ENCODE results near the gene SH3RF3. TPM values are rescaled to one million over a fixed set of nuclear protein-coding genes. Genes with fewer than 3 reads are reported as not detected.

SH3RF3 gene
- total and polyA plus RNA-seq, 8 donors: 7.0 to 11.1 (median 8.3) TPM

DNA sequence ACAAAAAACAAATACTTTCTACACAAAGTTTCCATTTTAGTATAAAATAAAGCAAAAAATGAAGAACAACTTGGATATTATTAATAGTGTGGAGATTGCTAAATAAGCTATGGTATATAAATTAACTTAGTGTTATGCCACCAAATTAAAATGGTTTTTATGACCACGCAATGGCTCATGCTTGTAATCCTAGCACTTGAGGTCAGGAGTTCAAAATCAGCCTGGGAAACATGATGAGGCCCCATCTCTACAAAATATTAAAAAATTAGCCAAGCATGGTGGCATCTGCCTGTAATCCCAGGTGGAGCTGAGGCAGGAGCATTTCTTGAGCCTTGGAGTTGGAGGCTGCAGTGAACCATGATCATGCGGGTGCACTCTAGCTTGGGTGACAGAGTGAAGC is 108.8 kb downstream of the SH3RF3 start:
- TF ChIP-seq, protein P1, sequence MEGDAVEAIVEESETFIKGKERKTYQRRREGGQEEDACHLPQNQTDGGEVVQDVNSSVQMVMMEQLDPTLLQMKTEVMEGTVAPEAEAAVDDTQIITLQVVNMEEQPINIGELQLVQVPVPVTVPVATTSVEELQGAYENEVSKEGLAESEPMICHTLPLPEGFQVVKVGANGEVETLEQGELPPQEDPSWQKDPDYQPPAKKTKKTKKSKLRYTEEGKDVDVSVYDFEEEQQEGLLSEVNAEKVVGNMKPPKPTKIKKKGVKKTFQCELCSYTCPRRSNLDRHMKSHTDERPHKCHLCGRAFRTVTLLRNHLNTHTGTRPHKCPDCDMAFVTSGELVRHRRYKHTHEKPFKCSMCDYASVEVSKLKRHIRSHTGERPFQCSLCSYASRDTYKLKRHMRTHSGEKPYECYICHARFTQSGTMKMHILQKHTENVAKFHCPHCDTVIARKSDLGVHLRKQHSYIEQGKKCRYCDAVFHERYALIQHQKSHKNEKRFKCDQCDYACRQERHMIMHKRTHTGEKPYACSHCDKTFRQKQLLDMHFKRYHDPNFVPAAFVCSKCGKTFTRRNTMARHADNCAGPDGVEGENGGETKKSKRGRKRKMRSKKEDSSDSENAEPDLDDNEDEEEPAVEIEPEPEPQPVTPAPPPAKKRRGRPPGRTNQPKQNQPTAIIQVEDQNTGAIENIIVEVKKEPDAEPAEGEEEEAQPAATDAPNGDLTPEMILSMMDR (IDR thresholded peaks at IDR 0.05): no peak
- DNase-seq (no peak), ATAC-seq (no peak)
- H3K27ac ChIP-seq: peak overlapping the region in 1 of 2 donors; percentile 64
- H3K9me3 ChIP-seq: no peaks in the 10 kb centered on the region
- no peaks in the 10 kb centered on the region for H3K27me3 ChIP-seq
- H3K4me1 ChIP-seq: peaks cover 10 to 61% of the 10 kb centered on the region in 2 donors
- no peak overlapping the region for H3K4me3 ChIP-seq
- H3K36me3 ChIP-seq: no peaks in the 10 kb centered on the region
- intact Hi-C loops (cut with DNase I): loop anchor here in 1 of 2 donors (10.0 kb wide), 1 partner anchor 63 kb away; no protein-coding TSS in a partner anchor

DNA sequence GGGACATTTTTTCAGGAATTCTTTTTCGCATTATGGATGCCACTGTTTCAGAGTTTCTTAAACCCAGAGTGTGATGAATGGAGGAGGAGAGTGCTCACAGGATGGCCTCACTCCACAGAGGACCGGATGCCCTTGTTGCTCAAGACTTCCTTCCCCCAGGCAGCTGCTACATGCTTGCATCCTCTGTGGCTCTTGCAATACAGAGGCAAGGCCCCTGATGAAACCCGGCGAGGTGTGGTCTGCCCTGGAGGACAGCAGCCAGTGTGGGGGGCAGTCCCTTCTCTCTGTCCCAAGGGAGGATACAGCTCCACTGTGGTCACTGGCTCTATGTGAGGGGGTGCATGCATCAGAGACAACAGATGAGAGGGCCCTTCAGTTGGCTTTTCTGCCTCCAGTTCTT is 109.6 kb downstream of the SH3RF3 start:
- DNase-seq (peak in 3 of 4 donors; percentile 73 to 91 (median 85)), ATAC-seq (peak; percentile 70)
- intact Hi-C loops (cut with DNase I): loop anchor here in 1 of 2 donors (10.0 kb wide), 1 partner anchor 64 kb away; no protein-coding TSS in a partner anchor
- Histone ChIP-seq H3K4me1 (peaks cover 16 to 69% of the 10 kb centered on the region in 2 donors), H3K27me3 (no peaks in the 10 kb centered on the region), H3K27ac (peak overlapping the region; percentile 33 to 78), H3K36me3 (no peaks in the 10 kb centered on the region), H3K9me3 (no peaks in the 10 kb centered on the region), H3K4me3 (no peak overlapping the region)
- TF ChIP-seq, protein P1 (IDR thresholded peaks at IDR 0.05): no peak

GRCh38 chr2:109239720-109240119 is 110.7 kb downstream of the SH3RF3 start:
- Histone ChIP-seq H3K4me3 (no peak overlapping the region), H3K9me3 (no peaks in the 10 kb centered on the region), H3K27ac (peak overlapping the region in 1 of 2 donors; percentile 78), H3K27me3 (no peaks in the 10 kb centered on the region), H3K36me3 (no peaks in the 10 kb centered on the region), H3K4me1 (peaks cover 16 to 79% of the 10 kb centered on the region in 2 donors)
- DNase-seq: no peak
- TF ChIP-seq, protein P1 (IDR thresholded peaks at IDR 0.05): no peak
- ATAC-seq: no peak
- intact Hi-C loops (cut with DNase I): loop anchor here in 1 of 2 donors (10.0 kb wide), 1 partner anchor 65 kb away; no protein-coding TSS in a partner anchor

DNA sequence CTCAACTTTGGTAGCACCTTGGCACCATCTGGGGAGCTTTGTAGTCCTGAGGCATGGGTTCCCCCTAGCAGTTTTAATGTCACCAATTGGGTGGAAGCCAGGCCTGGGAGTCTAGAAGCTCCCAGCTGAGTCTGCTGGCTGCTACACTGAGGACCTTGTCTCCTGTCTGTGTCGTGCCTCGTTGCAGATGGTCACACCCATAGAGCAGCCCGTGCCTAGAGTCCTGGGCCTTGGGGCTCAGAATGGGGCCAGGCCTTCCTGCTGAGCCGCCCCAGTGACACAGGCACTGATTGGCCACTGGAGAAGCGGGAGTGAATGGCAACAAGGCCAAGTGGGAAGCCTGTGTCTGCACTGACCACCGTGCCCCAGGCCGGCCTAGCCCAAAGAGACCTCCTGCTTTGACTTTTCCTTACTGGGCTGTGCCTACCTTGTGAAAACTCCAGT is 113.2 kb downstream of the SH3RF3 start:
- TF ChIP-seq, protein P1 (IDR thresholded peaks at IDR 0.05): no peak
- DNase-seq (no peak), ATAC-seq (peak; percentile 3)
- intact Hi-C loops (cut with DNase I): no loop called here
- peak overlapping the region; percentile 82 to 87 for H3K27ac ChIP-seq
- no peaks in the 10 kb centered on the region for H3K9me3 ChIP-seq
- H3K4me3 ChIP-seq: no peak overlapping the region
- no peaks in the 10 kb centered on the region for H3K27me3 ChIP-seq
- peaks cover 16 to 79% of the 10 kb centered on the region in 2 donors for H3K4me1 ChIP-seq
- H3K36me3 ChIP-seq: no peaks in the 10 kb centered on the region

DNA sequence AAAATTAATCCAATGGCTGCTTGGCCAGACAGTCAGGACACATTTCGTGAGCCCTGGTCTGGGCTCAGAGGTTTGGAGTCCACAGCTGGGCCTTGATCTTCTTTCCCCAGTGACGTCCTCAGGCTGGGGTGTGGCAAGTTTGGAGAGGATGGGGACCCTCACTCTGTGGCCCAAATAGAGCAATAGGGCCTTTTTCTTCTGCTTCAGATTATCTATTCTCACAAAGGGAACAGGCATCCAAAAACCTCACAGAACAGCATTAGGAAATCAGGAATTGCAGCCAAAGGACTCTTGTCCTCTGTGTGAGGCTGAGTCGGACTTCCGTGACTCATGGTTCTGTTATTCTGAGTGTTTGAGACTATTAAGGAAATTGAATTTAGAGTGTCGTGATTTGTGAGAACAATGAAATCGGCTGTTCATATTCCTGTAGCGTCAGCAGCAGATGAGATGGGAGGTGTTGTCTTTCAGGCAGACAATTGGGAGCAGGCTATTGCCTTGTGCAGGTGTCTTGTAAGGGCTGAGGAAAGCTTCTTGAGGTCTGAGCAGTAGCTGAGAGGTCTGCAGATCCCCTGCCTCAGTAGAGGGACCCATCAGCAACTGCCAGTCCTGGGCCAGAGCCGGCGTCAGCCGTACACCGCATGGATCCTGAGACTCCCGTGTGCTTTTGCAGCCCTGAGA is 113.8 kb downstream of the SH3RF3 start:
- H3K9me3 ChIP-seq: no peaks in the 10 kb centered on the region
- intact Hi-C loops (cut with DNase I): no loop called here
- H3K36me3 ChIP-seq: no peaks in the 10 kb centered on the region
- TF ChIP-seq, protein P1 (IDR thresholded peaks at IDR 0.05): no peak
- DNase-seq (peak in 2 of 4 donors; percentile 31 to 66), ATAC-seq (peak; percentile 77)
- H3K27ac ChIP-seq: peak overlapping the region; percentile 82 to 87
- H3K4me3 ChIP-seq: no peak overlapping the region
- H3K4me1 ChIP-seq: peaks cover 20 to 79% of the 10 kb centered on the region in 2 donors
- H3K27me3 ChIP-seq: no peaks in the 10 kb centered on the region
